ENCODE measurements around the gene AMOTL1. TPM values are rescaled to one million over a fixed set of nuclear protein-coding genes. Genes with fewer than 3 reads are reported as not detected.

AMOTL1 gene
- total RNA-seq, 4 donors from 2014 or later: 47.2 to 91.6 (median 66.9) TPM

GRCh38 chr11:94799726-94800125, 31.6 kb downstream of the AMOTL1 start:
- no peak for DNase-seq
- 85 to 89% methylated on average over 9 to 10 of the region's 17 CpGs for WGBS, 2 donors
- H3K4me1 ChIP-seq: peaks cover 0 to 54% (median 10%) of the 10 kb centered on the region in 3 donors
- intact Hi-C loops (cut with DNase I): no loop called here
- H3K36me3 ChIP-seq: peaks cover 12 to 56% (median 13%) of the 10 kb centered on the region in 3 donors
- peak overlapping the region in 3 of 4 donors; percentile 7 to 28 (median 23) for H3K27ac ChIP-seq
- no peak for TF ChIP-seq POLR2A (IDR thresholded peaks at IDR 0.05)
- no peak for TF ChIP-seq CTCF (IDR thresholded peaks at IDR 0.05)
- H3K4me3 ChIP-seq: no peak overlapping the region
- H3K9me3 ChIP-seq: no peaks in the 10 kb centered on the region
- no peaks in the 10 kb centered on the region for H3K27me3 ChIP-seq

GRCh38 chr11:94800414-94800813, 32.3 kb downstream of the AMOTL1 start:
- Histone ChIP-seq H3K4me1 (peaks cover 0 to 54% (median 7%) of the 10 kb centered on the region in 3 donors), H3K4me3 (no peak overlapping the region), H3K27ac (peak overlapping the region in 2 of 4 donors; percentile 7 to 28), H3K36me3 (peaks cover 12 to 63% (median 13%) of the 10 kb centered on the region in 3 donors), H3K27me3 (no peaks in the 10 kb centered on the region), H3K9me3 (no peaks in the 10 kb centered on the region)
- intact Hi-C loops (cut with DNase I): no loop called here
- 30 to 40% methylated on average over 1 of the region's 1 CpG for WGBS, 2 donors
- no peak for DNase-seq
- no peak for TF ChIP-seq POLR2A (IDR thresholded peaks at IDR 0.05)
- no peak for TF ChIP-seq CTCF (IDR thresholded peaks at IDR 0.05)

GRCh38 chr11:94801866-94802460, 33.8 kb downstream of the AMOTL1 start:
- intact Hi-C loops (cut with DNase I): no loop called here
- Histone ChIP-seq H3K9me3 (no peaks in the 10 kb centered on the region), H3K4me1 (peaks cover 10 to 56% (median 15%) of the 10 kb centered on the region in 3 donors), H3K27ac (no peak overlapping the region), H3K4me3 (no peak overlapping the region), H3K27me3 (no peaks in the 10 kb centered on the region), H3K36me3 (peaks cover 12 to 76% (median 13%) of the 10 kb centered on the region in 3 donors)
- 70 to 92% methylated on average over 4 of the region's 4 CpGs for WGBS, 2 donors
- TF ChIP-seq POLR2A (IDR thresholded peaks at IDR 0.05) (no peak), CTCF (IDR thresholded peaks at IDR 0.05) (no peak)
- no peak for DNase-seq

- peaks cover 10 to 53% (median 15%) of the 10 kb centered on the region in 3 donors for H3K4me1 ChIP-seq
- H3K4me3 ChIP-seq: no peak overlapping the region
- DNase-seq: no peak
- WGBS, 2 donors: 80 to 85% methylated on average over 5 of the region's 5 CpGs
- no peaks in the 10 kb centered on the region for H3K27me3 ChIP-seq
- intact Hi-C loops (cut with DNase I): no loop called here
- H3K36me3 ChIP-seq: peaks cover 12 to 76% (median 13%) of the 10 kb centered on the region in 3 donors
- H3K9me3 ChIP-seq: no peaks in the 10 kb centered on the region
- TF ChIP-seq POLR2A (IDR thresholded peaks at IDR 0.05) (no peak), CTCF (IDR thresholded peaks at IDR 0.05) (no peak)
- H3K27ac ChIP-seq: no peak overlapping the region
These were observed 34.3 kb downstream of the AMOTL1 start for GRCh38 chr11:94802501-94802900.

GRCh38 chr11:94803491-94803890, 35.3 kb downstream of the AMOTL1 start:
- intact Hi-C loops (cut with DNase I): no loop called here
- peaks cover 10 to 53% (median 15%) of the 10 kb centered on the region in 3 donors for H3K4me1 ChIP-seq
- TF ChIP-seq POLR2A (IDR thresholded peaks at IDR 0.05) (no peak), CTCF (IDR thresholded peaks at IDR 0.05) (no peak)
- H3K9me3 ChIP-seq: no peaks in the 10 kb centered on the region
- peaks cover 12 to 80% (median 13%) of the 10 kb centered on the region in 3 donors for H3K36me3 ChIP-seq
- H3K27ac ChIP-seq: no peak overlapping the region
- no peak for DNase-seq
- no peaks in the 10 kb centered on the region for H3K27me3 ChIP-seq
- no peak overlapping the region for H3K4me3 ChIP-seq

All from esophagus squamous epithelium (tissue), 5 donors.